GM18519 (cell line): ENCODE results near the gene CRACR2A.

Experiments
- ATAC-seq: cut with Tn5 transposase; IDR thresholded peaks from one replicate; pipeline ENCODE4 v1.9.1; 2021; ENCODE audit warnings: mild to moderate bottlenecking, moderate library complexity; ENCODE audit not compliant: unreplicated experiment, low FRiP score

CRACR2A gene

GRCh38 chr12:3752741-3753486, at the start of gene CRACR2A:
TSS of gene CRACR2A (minus strand) at chr12:3753109. CDS start at chr12:3696999, 56,110 bp downstream.
- ATAC-seq = peak; percentile 77

GRCh38 chr12:3797531-3798048, 44.7 kb upstream of the CRACR2A start:
- ATAC-seq = no peak

GRCh38 chr12:3795492-3796133, 42.7 kb upstream of the CRACR2A start:
- no peak for ATAC-seq

GRCh38 chr12:3795066-3795465, 42.2 kb upstream of the CRACR2A start:
- no peak for ATAC-seq

GRCh38 chr12:3792623-3793288, 39.8 kb upstream of the CRACR2A start:
- no peak for ATAC-seq

GRCh38 chr12:3791256-3791874, 38.5 kb upstream of the CRACR2A start:
- no peak for ATAC-seq

- no peak for ATAC-seq
These were observed 37.7 kb upstream of the CRACR2A start for GRCh38 chr12:3790642-3791041.

GRCh38 chr12:3789838-3790237, 36.9 kb upstream of the CRACR2A start:
- no peak for ATAC-seq

GRCh38 chr12:3777206-3777809, 24.4 kb upstream of the CRACR2A start:
- no peak for ATAC-seq

- ATAC-seq = no peak
These were observed 22.6 kb upstream of the CRACR2A start for GRCh38 chr12:3775385-3776035.

- ATAC-seq = no peak
These were observed 19.5 kb upstream of the CRACR2A start for GRCh38 chr12:3772380-3772779.

GRCh38 chr12:3771853-3772252, 18.9 kb upstream of the CRACR2A start:
- ATAC-seq = no peak

- ATAC-seq = no peak
These were observed 18.0 kb upstream of the CRACR2A start for GRCh38 chr12:3770891-3771290.

GRCh38 chr12:3768911-3769447, 16.1 kb upstream of the CRACR2A start:
- ATAC-seq = no peak

- no peak for ATAC-seq
These were observed 8.3 kb upstream of the CRACR2A start for GRCh38 chr12:3761116-3761735.

GRCh38 chr12:3759878-3760277, 7.0 kb upstream of the CRACR2A start:
- ATAC-seq = no peak

- ATAC-seq = no peak
These were observed 4.4 kb upstream of the CRACR2A start for GRCh38 chr12:3757261-3757660.

- ATAC-seq = no peak
These were observed 3.0 kb upstream of the CRACR2A start for GRCh38 chr12:3755898-3756297.

- no peak for ATAC-seq
These were observed 805 bp upstream of the CRACR2A start for GRCh38 chr12:3753544-3754284.
